NCI-H69 (cell line): ENCODE measurements around the gene LYRM9.
"Not testable (repeated sequence)": the region's sequence is repeated elsewhere in the genome, so short reads cannot be mapped to it uniquely, and the experiment has no call there.

Source experiments
- DNase-seq: peaks from one replicate; lab custom pipeline; 2025; lab: John Stamatoyannopoulos, UW

LYRM9 gene

GRCh38 chr17:27839571-27840405 is 53.4 kb downstream of the LYRM9 start:
- DNase-seq = not testable (repeated sequence)

GRCh38 chr17:27838607-27839006 is 54.6 kb downstream of the LYRM9 start:
- not testable (repeated sequence) for DNase-seq

GRCh38 chr17:27837769-27838168 is 55.4 kb downstream of the LYRM9 start:
- DNase-seq = not testable (repeated sequence)

- no peak for DNase-seq
Measured at GRCh38 chr17:27836651-27837050, 56.5 kb downstream of the LYRM9 start.

GRCh38 chr17:27834571-27834970 is 58.6 kb downstream of the LYRM9 start:
- no peak for DNase-seq

GRCh38 chr17:27832831-27833230 is 60.3 kb downstream of the LYRM9 start:
- no peak for DNase-seq

- not testable (repeated sequence) for DNase-seq
Measured at GRCh38 chr17:27829888-27830287, 63.3 kb downstream of the LYRM9 start.

- DNase-seq = not testable (repeated sequence)
Measured at GRCh38 chr17:27829143-27829711, 63.9 kb downstream of the LYRM9 start.
